HL-60 (cell line): ENCODE data around the gene SERP2.

Experiments used
- DNase-seq, 2 experiments: peaks; one replicate each; pipeline ENCODE4 v3.0.0-alpha.2; 2010 to 2020; ENCODE audit warnings: low read depth in 1 of 2, low spot score in 1 of 2
- H3K27ac ChIP-seq: fragments of 250-450 bp; sonication (Bioruptor Pico); replicated peaks from 2 replicates; pipeline ENCODE4 v1.5.1; 2020; ENCODE audit warnings: mild to moderate bottlenecking, moderate library complexity
- H3K27me3 ChIP-seq: fragments of 250-450 bp; sonication (Bioruptor Pico); 2 replicates; pipeline ENCODE4 v1.5.1; 2021; ENCODE audit warnings: mild to moderate bottlenecking, moderate library complexity; ENCODE audit not compliant: insufficient read depth, poor library complexity, severe bottlenecking
- H3K4me3 ChIP-seq: replicated peaks from 2 replicates; pipeline ENCODE4 v1.5.1; 2011; ENCODE audit warnings: mild to moderate bottlenecking, control low read depth, low read length; ENCODE audit not compliant: insufficient read depth
- CTCF ChIP-seq: IDR thresholded peaks from one replicate; pipeline ENCODE4 v1.5.1; 2011; ENCODE audit warnings: low read length, control low read depth, inconsistent platforms; ENCODE audit not compliant: insufficient read depth
- GABPA ChIP-seq: IDR thresholded peaks from 2 replicates; pipeline ENCODE4 v1.6.1; 2012; ENCODE audit warnings: low read depth
- POLR2AphosphoS5 ChIP-seq: IDR thresholded peaks from 2 replicates; pipeline ENCODE4 v1.6.1; 2012; ENCODE audit warnings: low read depth
- SPI1 ChIP-seq: IDR thresholded peaks from 2 replicates; pipeline ENCODE4 v1.6.1; 2012; ENCODE audit warnings: low read depth, mild to moderate bottlenecking, borderline replicate concordance
- TF ChIP-seq, protein P1 (sequence below): IDR thresholded peaks from 2 replicates; pipeline ENCODE4 v1.6.1; 2012; ENCODE audit warnings: low read depth; ENCODE audit not compliant: insufficient replicate concordance

Gene SERP2

GRCh38 chr13:44420376-44421220, 47.0 kb downstream of the SERP2 start:
- Histone ChIP-seq H3K27ac (no peak overlapping the region), H3K4me3 (no peak overlapping the region), H3K27me3 (no peaks in the 10 kb centered on the region)
- TF ChIP-seq GABPA = no peak
- TF ChIP-seq, protein P1, sequence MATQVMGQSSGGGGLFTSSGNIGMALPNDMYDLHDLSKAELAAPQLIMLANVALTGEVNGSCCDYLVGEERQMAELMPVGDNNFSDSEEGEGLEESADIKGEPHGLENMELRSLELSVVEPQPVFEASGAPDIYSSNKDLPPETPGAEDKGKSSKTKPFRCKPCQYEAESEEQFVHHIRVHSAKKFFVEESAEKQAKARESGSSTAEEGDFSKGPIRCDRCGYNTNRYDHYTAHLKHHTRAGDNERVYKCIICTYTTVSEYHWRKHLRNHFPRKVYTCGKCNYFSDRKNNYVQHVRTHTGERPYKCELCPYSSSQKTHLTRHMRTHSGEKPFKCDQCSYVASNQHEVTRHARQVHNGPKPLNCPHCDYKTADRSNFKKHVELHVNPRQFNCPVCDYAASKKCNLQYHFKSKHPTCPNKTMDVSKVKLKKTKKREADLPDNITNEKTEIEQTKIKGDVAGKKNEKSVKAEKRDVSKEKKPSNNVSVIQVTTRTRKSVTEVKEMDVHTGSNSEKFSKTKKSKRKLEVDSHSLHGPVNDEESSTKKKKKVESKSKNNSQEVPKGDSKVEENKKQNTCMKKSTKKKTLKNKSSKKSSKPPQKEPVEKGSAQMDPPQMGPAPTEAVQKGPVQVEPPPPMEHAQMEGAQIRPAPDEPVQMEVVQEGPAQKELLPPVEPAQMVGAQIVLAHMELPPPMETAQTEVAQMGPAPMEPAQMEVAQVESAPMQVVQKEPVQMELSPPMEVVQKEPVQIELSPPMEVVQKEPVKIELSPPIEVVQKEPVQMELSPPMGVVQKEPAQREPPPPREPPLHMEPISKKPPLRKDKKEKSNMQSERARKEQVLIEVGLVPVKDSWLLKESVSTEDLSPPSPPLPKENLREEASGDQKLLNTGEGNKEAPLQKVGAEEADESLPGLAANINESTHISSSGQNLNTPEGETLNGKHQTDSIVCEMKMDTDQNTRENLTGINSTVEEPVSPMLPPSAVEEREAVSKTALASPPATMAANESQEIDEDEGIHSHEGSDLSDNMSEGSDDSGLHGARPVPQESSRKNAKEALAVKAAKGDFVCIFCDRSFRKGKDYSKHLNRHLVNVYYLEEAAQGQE = no peak
- no peak for TF ChIP-seq CTCF
- no peak for TF ChIP-seq SPI1
- no peak for TF ChIP-seq POLR2AphosphoS5
- DNase-seq = no peak

DNA sequence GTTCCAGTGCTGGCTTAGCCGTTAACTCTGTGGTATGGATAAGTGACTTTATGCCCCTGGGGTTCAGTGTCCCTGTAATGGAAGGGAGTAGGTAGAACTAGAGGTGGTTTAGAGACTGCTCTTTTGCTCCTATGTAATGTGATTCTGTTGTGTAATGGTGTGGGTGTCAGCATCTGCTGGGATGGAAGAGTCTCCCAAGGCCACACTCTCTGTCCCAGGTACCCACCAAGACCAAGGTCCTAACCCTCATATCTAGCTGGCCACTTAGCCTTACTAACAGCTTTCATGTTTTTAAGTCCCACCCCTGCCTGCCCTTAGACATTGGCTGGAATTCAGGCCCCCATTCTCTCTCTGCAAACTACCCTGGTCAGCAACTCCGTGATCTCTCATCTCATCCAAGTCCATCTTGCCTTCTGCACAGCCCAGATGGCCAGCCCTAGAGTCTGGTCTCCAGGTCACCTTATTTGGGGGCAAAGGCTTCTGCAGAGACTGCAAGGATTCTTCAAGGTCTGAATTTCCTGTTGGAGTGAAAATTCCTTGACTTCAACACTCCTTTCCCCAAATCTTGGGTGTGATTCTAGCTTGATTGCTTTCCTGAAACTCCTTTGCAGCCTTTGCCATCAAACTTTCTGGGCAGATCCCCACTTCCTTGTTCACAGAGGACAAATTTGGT, 48.4 kb downstream of the SERP2 start:
- no peak for DNase-seq
- TF ChIP-seq GABPA (no peak), POLR2AphosphoS5 (no peak), SPI1 (no peak), CTCF (no peak)
- TF ChIP-seq, protein P1 = no peak
- Histone ChIP-seq H3K27me3 (no peaks in the 10 kb centered on the region), H3K4me3 (no peak overlapping the region), H3K27ac (no peak overlapping the region)

GRCh38 chr13:44422755-44423643, 49.4 kb downstream of the SERP2 start:
- no peak for TF ChIP-seq POLR2AphosphoS5
- TF ChIP-seq SPI1 = no peak
- TF ChIP-seq, protein P1 = no peak
- TF ChIP-seq CTCF = no peak
- no peak for TF ChIP-seq GABPA
- H3K4me3 ChIP-seq = no peak overlapping the region
- no peak for DNase-seq
- no peak overlapping the region for H3K27ac ChIP-seq
- no peaks in the 10 kb centered on the region for H3K27me3 ChIP-seq
